Stomach (tissue), 4 donors: Measurements from ENCODE around the gene SBF1.

Source experiments
- POLR2A ChIP-seq, 4 donors: fragments of 450-650 bp; IDR thresholded peaks; one replicate each; pipeline ENCODE4 v1.6.1; 2016; ENCODE audit warnings: antibody characterized with exemption in 4 of 4, control low read depth in 2 of 4, mild to moderate bottlenecking in 1 of 4, moderate library complexity in 1 of 4
- TF ChIP-seq, protein P1 (sequence below), 7 experiments: fragments of 450-650 bp in 4 of 7; fragments of 200-600 bp in 3 of 7; sonication (generic) in 3 of 7; IDR thresholded peaks; one replicate each; pipeline ENCODE4 v1.5.1; 2016 to 2019; ENCODE audit warnings: antibody characterized with exemption in 7 of 7, control low read depth in 2 of 7, mild to moderate bottlenecking in 1 of 7

DNA sequence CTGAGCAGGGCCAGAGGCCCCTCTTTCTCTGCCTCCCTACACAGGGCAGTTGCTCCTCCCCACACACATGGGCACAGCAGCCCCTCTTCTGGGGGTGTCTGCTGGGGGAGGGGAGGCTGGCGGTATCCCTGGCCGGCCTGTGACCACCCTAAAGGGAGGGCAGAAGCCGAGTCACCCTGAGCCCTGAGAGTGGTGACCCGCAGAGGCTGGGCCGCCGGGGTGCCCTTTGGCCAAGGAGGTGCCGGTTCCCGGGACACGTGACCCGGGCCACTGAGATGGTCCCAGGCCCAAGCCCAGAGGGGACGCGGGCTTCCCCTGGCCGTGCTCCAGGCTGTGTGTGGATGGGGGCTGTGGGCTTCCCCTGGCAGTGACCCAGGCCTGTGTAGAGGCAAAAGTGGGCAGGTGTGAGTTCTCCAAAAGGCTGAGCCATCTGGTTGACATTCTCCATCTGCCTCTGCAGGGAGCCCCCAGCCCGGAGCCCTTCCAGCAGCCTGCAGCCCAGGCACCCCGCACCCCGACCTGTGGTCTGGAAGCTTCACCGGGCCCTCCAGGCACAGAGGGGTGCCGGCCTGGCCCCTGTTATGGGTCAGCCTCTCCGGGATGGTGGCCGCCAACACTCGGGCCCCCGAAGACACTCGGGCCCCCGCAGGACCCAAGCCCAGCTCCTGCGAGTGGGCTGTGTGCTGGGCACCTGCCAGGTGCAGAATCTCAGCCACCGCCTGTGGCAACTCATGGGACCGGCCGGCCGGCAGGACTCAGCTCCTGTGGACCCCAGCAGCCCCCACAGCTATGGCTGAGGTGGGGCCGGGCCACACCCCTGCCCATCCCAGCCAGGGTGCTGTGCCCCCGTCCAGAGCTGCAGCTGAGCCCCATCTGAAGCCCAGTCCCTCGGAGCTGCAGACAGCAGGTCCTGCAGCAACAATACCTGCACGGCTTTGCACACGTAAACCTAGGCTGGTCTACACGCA lies 7.6 kb upstream of the SBF1 start:
- TF ChIP-seq POLR2A (IDR thresholded peaks at IDR 0.05): no peak
- TF ChIP-seq, protein P1, sequence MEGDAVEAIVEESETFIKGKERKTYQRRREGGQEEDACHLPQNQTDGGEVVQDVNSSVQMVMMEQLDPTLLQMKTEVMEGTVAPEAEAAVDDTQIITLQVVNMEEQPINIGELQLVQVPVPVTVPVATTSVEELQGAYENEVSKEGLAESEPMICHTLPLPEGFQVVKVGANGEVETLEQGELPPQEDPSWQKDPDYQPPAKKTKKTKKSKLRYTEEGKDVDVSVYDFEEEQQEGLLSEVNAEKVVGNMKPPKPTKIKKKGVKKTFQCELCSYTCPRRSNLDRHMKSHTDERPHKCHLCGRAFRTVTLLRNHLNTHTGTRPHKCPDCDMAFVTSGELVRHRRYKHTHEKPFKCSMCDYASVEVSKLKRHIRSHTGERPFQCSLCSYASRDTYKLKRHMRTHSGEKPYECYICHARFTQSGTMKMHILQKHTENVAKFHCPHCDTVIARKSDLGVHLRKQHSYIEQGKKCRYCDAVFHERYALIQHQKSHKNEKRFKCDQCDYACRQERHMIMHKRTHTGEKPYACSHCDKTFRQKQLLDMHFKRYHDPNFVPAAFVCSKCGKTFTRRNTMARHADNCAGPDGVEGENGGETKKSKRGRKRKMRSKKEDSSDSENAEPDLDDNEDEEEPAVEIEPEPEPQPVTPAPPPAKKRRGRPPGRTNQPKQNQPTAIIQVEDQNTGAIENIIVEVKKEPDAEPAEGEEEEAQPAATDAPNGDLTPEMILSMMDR (IDR thresholded peaks at IDR 0.05): no peak
